Gastroesophageal sphincter (tissue), 3 donors: ENCODE measurements around the gene PDS5A.

Source experiments
- CTCF ChIP-seq, 4 experiments: fragments of 200-600 bp in 2 of 4; fragments of 450-650 bp in 2 of 4; sonication (generic) in 1 of 4; IDR thresholded peaks; one replicate each; pipeline ENCODE4 v1.5.1; 2017 to 2019; ENCODE audit warnings: antibody characterized with exemption in 4 of 4, mild to moderate bottlenecking in 2 of 4, moderate library complexity in 2 of 4
- EP300 ChIP-seq: sonication (generic); formaldehyde crosslinking; IDR thresholded peaks from one replicate; pipeline ENCODE4 v1.6.1; 2017; ENCODE audit warnings: antibody characterized with exemption, mild to moderate bottlenecking
- POLR2A ChIP-seq, 2 donors: fragments of 450-650 bp; IDR thresholded peaks; one replicate each; pipeline ENCODE4 v1.6.1; 2017; ENCODE audit warnings: antibody characterized with exemption in 2 of 2, mild to moderate bottlenecking in 2 of 2, moderate library complexity in 1 of 2

DNA sequence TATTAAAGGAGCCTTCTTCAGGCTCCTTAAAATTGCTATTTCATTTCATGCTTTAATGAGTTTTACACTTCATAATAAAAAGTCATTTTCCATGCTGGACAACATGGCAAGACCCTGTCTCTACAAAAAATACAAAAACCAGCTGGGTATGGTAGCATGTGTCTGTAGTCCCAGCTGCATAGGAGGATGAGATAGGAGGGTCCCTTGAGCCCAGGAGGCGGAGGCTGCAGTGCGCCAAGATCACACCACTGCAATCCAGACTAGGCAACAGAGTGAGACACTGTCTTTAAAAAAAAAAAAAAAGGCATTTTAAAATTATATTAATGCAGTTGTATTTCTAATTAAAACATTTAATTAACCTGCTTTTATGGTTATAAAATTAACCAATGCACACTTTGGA is 49.2 kb downstream of the PDS5A start:
- TF ChIP-seq CTCF (IDR thresholded peaks at IDR 0.05) (no peak), POLR2A (IDR thresholded peaks at IDR 0.05) (no peak), EP300 (no peak)
